Measurements from ENCODE around the gene BSG. TPM values are rescaled to one million over a fixed set of nuclear protein-coding genes. Genes with fewer than 3 reads are reported as not detected.

The BSG gene
- total and polyA plus RNA-seq, 10 of the 15 experiments (the other 5 are each of a cell fraction or from before 2014, with no cell fraction given): 2.8 to 297 (median 199) TPM

- TF ChIP-seq, protein P1, sequence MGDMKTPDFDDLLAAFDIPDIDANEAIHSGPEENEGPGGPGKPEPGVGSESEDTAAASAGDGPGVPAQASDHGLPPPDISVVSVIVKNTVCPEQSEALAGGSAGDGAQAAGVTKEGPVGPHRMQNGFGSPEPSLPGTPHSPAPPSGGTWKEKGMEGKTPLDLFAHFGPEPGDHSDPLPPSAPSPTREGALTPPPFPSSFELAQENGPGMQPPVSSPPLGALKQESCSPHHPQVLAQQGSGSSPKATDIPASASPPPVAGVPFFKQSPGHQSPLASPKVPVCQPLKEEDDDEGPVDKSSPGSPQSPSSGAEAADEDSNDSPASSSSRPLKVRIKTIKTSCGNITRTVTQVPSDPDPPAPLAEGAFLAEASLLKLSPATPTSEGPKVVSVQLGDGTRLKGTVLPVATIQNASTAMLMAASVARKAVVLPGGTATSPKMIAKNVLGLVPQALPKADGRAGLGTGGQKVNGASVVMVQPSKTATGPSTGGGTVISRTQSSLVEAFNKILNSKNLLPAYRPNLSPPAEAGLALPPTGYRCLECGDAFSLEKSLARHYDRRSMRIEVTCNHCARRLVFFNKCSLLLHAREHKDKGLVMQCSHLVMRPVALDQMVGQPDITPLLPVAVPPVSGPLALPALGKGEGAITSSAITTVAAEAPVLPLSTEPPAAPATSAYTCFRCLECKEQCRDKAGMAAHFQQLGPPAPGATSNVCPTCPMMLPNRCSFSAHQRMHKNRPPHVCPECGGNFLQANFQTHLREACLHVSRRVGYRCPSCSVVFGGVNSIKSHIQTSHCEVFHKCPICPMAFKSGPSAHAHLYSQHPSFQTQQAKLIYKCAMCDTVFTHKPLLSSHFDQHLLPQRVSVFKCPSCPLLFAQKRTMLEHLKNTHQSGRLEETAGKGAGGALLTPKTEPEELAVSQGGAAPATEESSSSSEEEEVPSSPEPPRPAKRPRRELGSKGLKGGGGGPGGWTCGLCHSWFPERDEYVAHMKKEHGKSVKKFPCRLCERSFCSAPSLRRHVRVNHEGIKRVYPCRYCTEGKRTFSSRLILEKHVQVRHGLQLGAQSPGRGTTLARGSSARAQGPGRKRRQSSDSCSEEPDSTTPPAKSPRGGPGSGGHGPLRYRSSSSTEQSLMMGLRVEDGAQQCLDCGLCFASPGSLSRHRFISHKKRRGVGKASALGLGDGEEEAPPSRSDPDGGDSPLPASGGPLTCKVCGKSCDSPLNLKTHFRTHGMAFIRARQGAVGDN (IDR thresholded peaks at IDR 0.05): peak; percentile 40; the same call in 1 of the 2 replicates
- TF ChIP-seq MEF2B (IDR thresholded peaks at IDR 0.05; ENCODE audit: partially characterized antibody, poor library complexity, severe bottlenecking) (no peak), POLR2A (IDR thresholded peaks at IDR 0.05; ENCODE audit: low read depth, low read length) (peak; percentile 67), ZNF274 (IDR thresholded peaks at IDR 0.05; ENCODE audit: insufficient read depth, insufficient read length) (no peak), REST (IDR thresholded peaks at IDR 0.05; ENCODE audit: low read depth, low read length) (no peak), E4F1 (IDR thresholded peaks at IDR 0.05; ENCODE audit: borderline replicate concordance, partially characterized antibody) (no peak), IKZF1 (conservative IDR thresholded peaks at IDR 0.05) (peak; percentile 100), SUZ12 (IDR thresholded peaks at IDR 0.05; ENCODE audit: unreplicated experiment) (no peak), SRF (IDR thresholded peaks at IDR 0.05; ENCODE audit: low read depth in 2 of 2, low read length in 2 of 2) (no peak), CHD2 (IDR thresholded peaks at IDR 0.05; ENCODE audit: borderline replicate concordance, low read depth, low read length) (0 out of 2 replicates have a peak, but pooled peaks have one; percentile 22), NR2C1 (IDR thresholded peaks at IDR 0.05) (peak; percentile 37; the same call in 1 of the 2 replicates), NKRF (conservative IDR thresholded peaks at IDR 0.05) (peak; percentile 85), HCFC1 (IDR thresholded peaks at IDR 0.05; ENCODE audit: low read length) (peak; percentile 86), SUPT20H (IDR thresholded peaks at IDR 0.05; ENCODE audit: borderline replicate concordance, control insufficient read depth, low read depth, low read length) (no peak), HDAC2 (IDR thresholded peaks at IDR 0.05) (no peak)
- TF ChIP-seq, protein P2, sequence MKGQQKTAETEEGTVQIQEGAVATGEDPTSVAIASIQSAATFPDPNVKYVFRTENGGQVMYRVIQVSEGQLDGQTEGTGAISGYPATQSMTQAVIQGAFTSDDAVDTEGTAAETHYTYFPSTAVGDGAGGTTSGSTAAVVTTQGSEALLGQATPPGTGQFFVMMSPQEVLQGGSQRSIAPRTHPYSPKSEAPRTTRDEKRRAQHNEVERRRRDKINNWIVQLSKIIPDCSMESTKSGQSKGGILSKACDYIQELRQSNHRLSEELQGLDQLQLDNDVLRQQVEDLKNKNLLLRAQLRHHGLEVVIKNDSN (IDR thresholded peaks at IDR 0.05; ENCODE audit: borderline replicate concordance, extremely low read length, insufficient read depth, low read depth, low read length): no peak
Observed at GRCh38 chr19:531009-531752, 41.2 kb upstream of the BSG start (continued).
